Ishikawa (cell line): ENCODE results near the gene UBE2E3.

Source experiments
- CEBPB ChIP-seq: IDR thresholded peaks from 2 replicates; pipeline ENCODE4 v1.6.1; 2012
- CREB1 ChIP-seq: IDR thresholded peaks from 2 replicates; pipeline ENCODE4 v1.6.1; 2012; ENCODE audit warnings: low read depth
- EGR1 ChIP-seq: IDR thresholded peaks from 2 replicates; pipeline ENCODE4 v1.6.1; 2012
- EP300 ChIP-seq: IDR thresholded peaks from 2 replicates; pipeline ENCODE4 v1.6.1; 2012; ENCODE audit warnings: borderline replicate concordance
- FOXM1 ChIP-seq: IDR thresholded peaks from 2 replicates; pipeline ENCODE4 v1.6.1; 2012; ENCODE audit warnings: low read depth, borderline replicate concordance
- MAX ChIP-seq: IDR thresholded peaks from 2 replicates; pipeline ENCODE4 v1.6.1; 2012
- NFIC ChIP-seq: IDR thresholded peaks from 2 replicates; pipeline ENCODE4 v1.6.1; 2012
- RAD21 ChIP-seq: IDR thresholded peaks from 2 replicates; pipeline ENCODE4 v1.6.1; 2012; ENCODE audit warnings: low read depth
- REST ChIP-seq: IDR thresholded peaks from 2 replicates; pipeline ENCODE4 v1.6.1; 2012; ENCODE audit warnings: low read depth, mild to moderate bottlenecking
- TAF1 ChIP-seq: IDR thresholded peaks from 2 replicates; pipeline ENCODE4 v1.6.1; 2012; ENCODE audit warnings: low read depth, mild to moderate bottlenecking
- TCF12 ChIP-seq: IDR thresholded peaks from 2 replicates; pipeline ENCODE4 v1.6.1; 2012; ENCODE audit warnings: low read depth
- TEAD4 ChIP-seq: IDR thresholded peaks from 2 replicates; pipeline ENCODE4 v1.6.1; 2012
- USF1 ChIP-seq: IDR thresholded peaks from 2 replicates; pipeline ENCODE4 v1.6.1; 2012
- YY1 ChIP-seq: IDR thresholded peaks from 2 replicates; pipeline ENCODE4 v1.6.1; 2012; ENCODE audit warnings: low read depth
- ZBTB7A ChIP-seq: IDR thresholded peaks from 2 replicates; pipeline ENCODE4 v1.6.1; 2012; ENCODE audit warnings: low read depth

UBE2E3 gene

GRCh38 chr2:180949896-180950295 is 30.5 kb upstream of the UBE2E3 start:
- TF ChIP-seq CEBPB = no peak
- TF ChIP-seq RAD21 = no peak
- no peak for TF ChIP-seq MAX
- no peak for TF ChIP-seq FOXM1
- TF ChIP-seq NFIC = no peak
- no peak for TF ChIP-seq ZBTB7A
- TF ChIP-seq TEAD4 = no peak
- TF ChIP-seq TCF12 = no peak
- TF ChIP-seq USF1 = no peak
- TF ChIP-seq REST = no peak
- TF ChIP-seq YY1 = no peak
- no peak for TF ChIP-seq TAF1
- no peak for TF ChIP-seq EP300
- TF ChIP-seq EGR1 = no peak

- no peak for TF ChIP-seq MAX
- TF ChIP-seq TEAD4 = no peak
- TF ChIP-seq YY1 = no peak
- no peak for TF ChIP-seq EGR1
- no peak for TF ChIP-seq EP300
- TF ChIP-seq REST = no peak
- no peak for TF ChIP-seq CEBPB
- no peak for TF ChIP-seq NFIC
- TF ChIP-seq TAF1 = no peak
- TF ChIP-seq TCF12 = no peak
- TF ChIP-seq RAD21 = no peak
- TF ChIP-seq USF1 = no peak
- no peak for TF ChIP-seq CREB1
- TF ChIP-seq FOXM1 = no peak
- no peak for TF ChIP-seq ZBTB7A
Measured at GRCh38 chr2:180952082-180952481, 28.3 kb upstream of the UBE2E3 start.

GRCh38 chr2:180952731-180953336 is 27.6 kb upstream of the UBE2E3 start:
- TF ChIP-seq RAD21 (no peak), FOXM1 (no peak), TCF12 (no peak), EGR1 (no peak), TEAD4 (no peak), REST (no peak), MAX (no peak), TAF1 (no peak), CREB1 (no peak), EP300 (no peak), ZBTB7A (no peak), YY1 (no peak), CEBPB (no peak), USF1 (no peak), NFIC (no peak)

GRCh38 chr2:180953550-180953949 is 26.9 kb upstream of the UBE2E3 start:
- peak; percentile 53 for TF ChIP-seq NFIC
- no peak for TF ChIP-seq USF1
